Measurements from ENCODE around the gene SLC25A30. TPM values are rescaled to one million over a fixed set of nuclear protein-coding genes. Genes with fewer than 3 reads are reported as not detected.

The SLC25A30 gene
- polyA plus RNA-seq, 2 donors, result 2.2 to 3.1 TPM

GRCh38 chr13:45413826-45414307 is 4.3 kb downstream of the SLC25A30 start:
- peaks cover 0 to 3% of the 10 kb centered on the region in 2 donors for H3K4me1 ChIP-seq (ENCODE audit: control insufficient read depth in 2 of 2, insufficient read depth in 2 of 2, low read length in 1 of 2)
- H3K27me3 ChIP-seq (ENCODE audit: control insufficient read depth in 1 of 2, insufficient read depth in 2 of 2, low read length in 2 of 2), result no peaks in the 10 kb centered on the region
- H3K27ac ChIP-seq (ENCODE audit: low read depth in 2 of 2, low read length in 1 of 2), result peak overlapping the region in 1 of 2 donors; percentile 40
- H3K4me3 ChIP-seq (ENCODE audit: low read depth in 1 of 2, low read length in 2 of 2), result peak overlapping the region; percentile 7 to 46
- H3K36me3 ChIP-seq (ENCODE audit: control insufficient read depth in 2 of 2, insufficient read depth in 2 of 2, low read length in 1 of 2), result no peaks in the 10 kb centered on the region
- WGBS, 2 donors, result 64 to 73% methylated on average over 4 of the region's 4 CpGs
- H3K9me3 ChIP-seq (ENCODE audit: control insufficient read depth in 2 of 2, insufficient read depth in 1 of 2, low read depth in 1 of 2, low read length in 1 of 2), result no peaks in the 10 kb centered on the region

- Histone ChIP-seq H3K4me1 (ENCODE audit: control insufficient read depth in 2 of 2, insufficient read depth in 2 of 2, low read length in 1 of 2) (peaks cover 0 to 3% of the 10 kb centered on the region in 2 donors), H3K27me3 (ENCODE audit: control insufficient read depth in 1 of 2, insufficient read depth in 2 of 2, low read length in 2 of 2) (no peaks in the 10 kb centered on the region), H3K4me3 (ENCODE audit: low read depth in 1 of 2, low read length in 2 of 2) (no peak overlapping the region), H3K27ac (ENCODE audit: low read depth in 2 of 2, low read length in 1 of 2) (no peak overlapping the region), H3K9me3 (ENCODE audit: control insufficient read depth in 2 of 2, insufficient read depth in 1 of 2, low read depth in 1 of 2, low read length in 1 of 2) (no peaks in the 10 kb centered on the region), H3K36me3 (ENCODE audit: control insufficient read depth in 2 of 2, insufficient read depth in 2 of 2, low read length in 1 of 2) (no peaks in the 10 kb centered on the region)
- WGBS, 2 donors, result 87 to 93% methylated on average over 4 of the region's 4 CpGs
Observed at GRCh38 chr13:45412274-45413049, 5.7 kb downstream of the SLC25A30 start.

- no peaks in the 10 kb centered on the region for H3K27me3 ChIP-seq (ENCODE audit: control insufficient read depth in 1 of 2, insufficient read depth in 2 of 2, low read length in 2 of 2)
- H3K36me3 ChIP-seq (ENCODE audit: control insufficient read depth in 2 of 2, insufficient read depth in 2 of 2, low read length in 1 of 2), result peaks cover 2 to 6% of the 10 kb centered on the region in 2 donors
- WGBS, 2 donors, result 83 to 85% methylated on average over 4 of the region's 4 CpGs
- no peak overlapping the region for H3K27ac ChIP-seq (ENCODE audit: low read depth in 2 of 2, low read length in 1 of 2)
- no peaks in the 10 kb centered on the region for H3K9me3 ChIP-seq (ENCODE audit: control insufficient read depth in 2 of 2, insufficient read depth in 1 of 2, low read depth in 1 of 2, low read length in 1 of 2)
- H3K4me1 ChIP-seq (ENCODE audit: control insufficient read depth in 2 of 2, insufficient read depth in 2 of 2, low read length in 1 of 2), result peaks cover 0 to 3% of the 10 kb centered on the region in 2 donors
- no peak overlapping the region for H3K4me3 ChIP-seq (ENCODE audit: low read depth in 1 of 2, low read length in 2 of 2)
Observed at GRCh38 chr13:45411631-45412030, 6.5 kb downstream of the SLC25A30 start.

GRCh38 chr13:45411221-45411620 is 7.0 kb downstream of the SLC25A30 start:
- Histone ChIP-seq H3K36me3 (ENCODE audit: control insufficient read depth in 2 of 2, insufficient read depth in 2 of 2, low read length in 1 of 2) (peaks cover 3 to 6% of the 10 kb centered on the region in 2 donors), H3K27ac (ENCODE audit: low read depth in 2 of 2, low read length in 1 of 2) (no peak overlapping the region), H3K4me1 (ENCODE audit: control insufficient read depth in 2 of 2, insufficient read depth in 2 of 2, low read length in 1 of 2) (no peaks in the 10 kb centered on the region), H3K9me3 (ENCODE audit: control insufficient read depth in 2 of 2, insufficient read depth in 1 of 2, low read depth in 1 of 2, low read length in 1 of 2) (no peaks in the 10 kb centered on the region), H3K4me3 (ENCODE audit: low read depth in 1 of 2, low read length in 2 of 2) (no peak overlapping the region), H3K27me3 (ENCODE audit: control insufficient read depth in 1 of 2, insufficient read depth in 2 of 2, low read length in 2 of 2) (no peaks in the 10 kb centered on the region)
- WGBS, 2 donors, result 76 to 83% methylated on average over 4 of the region's 4 CpGs

GRCh38 chr13:45410466-45410865 is 7.7 kb downstream of the SLC25A30 start:
- Histone ChIP-seq H3K27ac (ENCODE audit: low read depth in 2 of 2, low read length in 1 of 2) (no peak overlapping the region), H3K4me3 (ENCODE audit: low read depth in 1 of 2, low read length in 2 of 2) (no peak overlapping the region), H3K9me3 (ENCODE audit: control insufficient read depth in 2 of 2, insufficient read depth in 1 of 2, low read depth in 1 of 2, low read length in 1 of 2) (no peaks in the 10 kb centered on the region), H3K36me3 (ENCODE audit: control insufficient read depth in 2 of 2, insufficient read depth in 2 of 2, low read length in 1 of 2) (peaks cover 6% of the 10 kb centered on the region in 2 donors), H3K4me1 (ENCODE audit: control insufficient read depth in 2 of 2, insufficient read depth in 2 of 2, low read length in 1 of 2) (no peaks in the 10 kb centered on the region), H3K27me3 (ENCODE audit: control insufficient read depth in 1 of 2, insufficient read depth in 2 of 2, low read length in 2 of 2) (no peaks in the 10 kb centered on the region)
- 93 to 95% methylated on average over 12 of the region's 12 CpGs for WGBS, 2 donors

GRCh38 chr13:45410001-45410400 is 8.2 kb downstream of the SLC25A30 start:
- Histone ChIP-seq H3K4me3 (ENCODE audit: low read depth in 1 of 2, low read length in 2 of 2) (no peak overlapping the region), H3K9me3 (ENCODE audit: control insufficient read depth in 2 of 2, insufficient read depth in 1 of 2, low read depth in 1 of 2, low read length in 1 of 2) (no peaks in the 10 kb centered on the region), H3K27me3 (ENCODE audit: control insufficient read depth in 1 of 2, insufficient read depth in 2 of 2, low read length in 2 of 2) (no peaks in the 10 kb centered on the region), H3K36me3 (ENCODE audit: control insufficient read depth in 2 of 2, insufficient read depth in 2 of 2, low read length in 1 of 2) (peaks cover 6% of the 10 kb centered on the region in 2 donors), H3K27ac (ENCODE audit: low read depth in 2 of 2, low read length in 1 of 2) (no peak overlapping the region), H3K4me1 (ENCODE audit: control insufficient read depth in 2 of 2, insufficient read depth in 2 of 2, low read length in 1 of 2) (no peaks in the 10 kb centered on the region)
- WGBS, 2 donors, result 68 to 73% methylated on average over 2 of the region's 2 CpGs

- Histone ChIP-seq H3K36me3 (ENCODE audit: control insufficient read depth in 2 of 2, insufficient read depth in 2 of 2, low read length in 1 of 2) (peaks cover 6 to 7% of the 10 kb centered on the region in 2 donors), H3K4me1 (ENCODE audit: control insufficient read depth in 2 of 2, insufficient read depth in 2 of 2, low read length in 1 of 2) (no peaks in the 10 kb centered on the region), H3K27ac (ENCODE audit: low read depth in 2 of 2, low read length in 1 of 2) (no peak overlapping the region), H3K27me3 (ENCODE audit: control insufficient read depth in 1 of 2, insufficient read depth in 2 of 2, low read length in 2 of 2) (no peaks in the 10 kb centered on the region), H3K4me3 (ENCODE audit: low read depth in 1 of 2, low read length in 2 of 2) (no peak overlapping the region), H3K9me3 (ENCODE audit: control insufficient read depth in 2 of 2, insufficient read depth in 1 of 2, low read depth in 1 of 2, low read length in 1 of 2) (no peaks in the 10 kb centered on the region)
- WGBS, 2 donors, result 59 to 74% methylated on average over 3 of the region's 3 CpGs
Observed at GRCh38 chr13:45406421-45406820, 11.8 kb downstream of the SLC25A30 start.

GRCh38 chr13:45403081-45403480 is 15.1 kb downstream of the SLC25A30 start:
- H3K4me1 ChIP-seq (ENCODE audit: control insufficient read depth in 2 of 2, insufficient read depth in 2 of 2, low read length in 1 of 2), result no peaks in the 10 kb centered on the region
- no peaks in the 10 kb centered on the region for H3K27me3 ChIP-seq (ENCODE audit: control insufficient read depth in 1 of 2, insufficient read depth in 2 of 2, low read length in 2 of 2)
- peaks cover 7 to 10% of the 10 kb centered on the region in 2 donors for H3K36me3 ChIP-seq (ENCODE audit: control insufficient read depth in 2 of 2, insufficient read depth in 2 of 2, low read length in 1 of 2)
- no peak overlapping the region for H3K27ac ChIP-seq (ENCODE audit: low read depth in 2 of 2, low read length in 1 of 2)
- H3K9me3 ChIP-seq (ENCODE audit: control insufficient read depth in 2 of 2, insufficient read depth in 1 of 2, low read depth in 1 of 2, low read length in 1 of 2), result no peaks in the 10 kb centered on the region
- WGBS, 2 donors, result 92 to 95% methylated on average over 3 of the region's 3 CpGs
- no peak overlapping the region for H3K4me3 ChIP-seq (ENCODE audit: low read depth in 1 of 2, low read length in 2 of 2)

- 82 to 85% methylated on average over 3 of the region's 3 CpGs for WGBS, 2 donors
- Histone ChIP-seq H3K36me3 (ENCODE audit: control insufficient read depth in 2 of 2, insufficient read depth in 2 of 2, low read length in 1 of 2) (peaks cover 10% of the 10 kb centered on the region in 2 donors), H3K4me3 (ENCODE audit: low read depth in 1 of 2, low read length in 2 of 2) (no peak overlapping the region), H3K4me1 (ENCODE audit: control insufficient read depth in 2 of 2, insufficient read depth in 2 of 2, low read length in 1 of 2) (no peaks in the 10 kb centered on the region), H3K27me3 (ENCODE audit: control insufficient read depth in 1 of 2, insufficient read depth in 2 of 2, low read length in 2 of 2) (no peaks in the 10 kb centered on the region), H3K27ac (ENCODE audit: low read depth in 2 of 2, low read length in 1 of 2) (no peak overlapping the region), H3K9me3 (ENCODE audit: control insufficient read depth in 2 of 2, insufficient read depth in 1 of 2, low read depth in 1 of 2, low read length in 1 of 2) (no peaks in the 10 kb centered on the region)
Observed at GRCh38 chr13:45402641-45403040, 15.5 kb downstream of the SLC25A30 start.

GRCh38 chr13:45401314-45401713 is 16.9 kb downstream of the SLC25A30 start:
- no peak overlapping the region for H3K4me3 ChIP-seq (ENCODE audit: low read depth in 1 of 2, low read length in 2 of 2)
- 83 to 100% methylated on average over 1 of the region's 1 CpG for WGBS, 2 donors
- H3K36me3 ChIP-seq (ENCODE audit: control insufficient read depth in 2 of 2, insufficient read depth in 2 of 2, low read length in 1 of 2), result peaks cover 3 to 7% of the 10 kb centered on the region in 2 donors
- no peaks in the 10 kb centered on the region for H3K27me3 ChIP-seq (ENCODE audit: control insufficient read depth in 1 of 2, insufficient read depth in 2 of 2, low read length in 2 of 2)
- no peaks in the 10 kb centered on the region for H3K4me1 ChIP-seq (ENCODE audit: control insufficient read depth in 2 of 2, insufficient read depth in 2 of 2, low read length in 1 of 2)
- H3K27ac ChIP-seq (ENCODE audit: low read depth in 2 of 2, low read length in 1 of 2), result no peak overlapping the region
- H3K9me3 ChIP-seq (ENCODE audit: control insufficient read depth in 2 of 2, insufficient read depth in 1 of 2, low read depth in 1 of 2, low read length in 1 of 2), result no peaks in the 10 kb centered on the region

Measured in esophagus (tissue), 2 donors.